Measurements from ENCODE around the gene TBL3.

- TF ChIP-seq CTCF (IDR thresholded peaks at IDR 0.05), result peak in 5 of 12 donors; percentile 1 to 28 (median 9)
- TF ChIP-seq POLR2A (IDR thresholded peaks at IDR 0.05), result peak; percentile 22 to 96
These were observed 7.1 kb upstream of the TBL3 start, which contains the start of gene RPS2 for GRCh38 chr16:1964506-1965395.

All from heart left ventricle (tissue), 13 donors.